Epithelial cell of proximal tubule (primary cell): Measurements from ENCODE around the gene TFAP2D. TPM values are rescaled to one million over a fixed set of nuclear protein-coding genes. Genes with fewer than 3 reads are reported as not detected.

ENCODE experiments used
- DNase-seq: peaks from one replicate; pipeline ENCODE4 v3.0.0-alpha.2; 2011; ENCODE audit warnings: low read depth
- H3K4me3 ChIP-seq: 2 replicates; pipeline ENCODE4 v1.5.1; 2011; ENCODE audit warnings: low read depth, mild to moderate bottlenecking, low read length
- CTCF ChIP-seq: conservative IDR thresholded peaks from 2 replicates; pipeline ENCODE4 v1.5.1; 2012; ENCODE audit warnings: low read depth, mild to moderate bottlenecking, low read length
- total RNA-seq: library from RNA; depleted of rRNA; stranded (reverse); fragments of >200 nt; gene quantifications from 2 replicates; pipeline ENCODE4 v1.2.3, GENCODE V29; 2015

Gene TFAP2D
- total RNA-seq, 1 donor from 2014 or later: not detected

GRCh38 chr6:50816947-50817645, 103.8 kb downstream of the TFAP2D start:
- H3K4me3 ChIP-seq: peak overlapping the region; percentile 28
- no peak for TF ChIP-seq CTCF
- DNase-seq: no peak

GRCh38 chr6:50817646-50817950, 104.3 kb downstream of the TFAP2D start:
- peak overlapping the region; percentile 28 for H3K4me3 ChIP-seq
- no peak for DNase-seq
- TF ChIP-seq CTCF: no peak

GRCh38 chr6:50818020-50818419, 104.7 kb downstream of the TFAP2D start:
- no peak for DNase-seq
- no peak for TF ChIP-seq CTCF
- H3K4me3 ChIP-seq: peak overlapping the region; percentile 7

GRCh38 chr6:50818673-50819072, 105.3 kb downstream of the TFAP2D start, which contains the start of gene TFAP2B:
Gene TFAP2B (plus strand): TSS chr6:50818871. CDS start chr6:50818892, 21 bp downstream.
- TF ChIP-seq CTCF: no peak
- peak within 1 kb of the TSS; percentile 57 for H3K4me3 ChIP-seq
- DNase-seq: no peak

GRCh38 chr6:50819466-50819903, 106.2 kb downstream of the TFAP2D start:
- no peak for DNase-seq
- no peak for TF ChIP-seq CTCF
- H3K4me3 ChIP-seq: peak overlapping the region; percentile 57

GRCh38 chr6:50819904-50820868, 106.9 kb downstream of the TFAP2D start:
- peak overlapping the region; percentile 57 for H3K4me3 ChIP-seq

More at GRCh38 chr6:50819904-50820868, 106.9 kb downstream of the TFAP2D start:
- no peak for DNase-seq
- TF ChIP-seq CTCF: no peak
